ENCODE results near the gene TES. TPM values are rescaled to one million over a fixed set of nuclear protein-coding genes. Genes with fewer than 3 reads are reported as not detected.

The TES gene
- total and polyA plus RNA-seq, 2 of the 13 experiments (the other 11 are each of a cell fraction or from before 2014, with no cell fraction given), result 21.6 to 23.0 TPM

- no peak overlapping the region for H2AFZ ChIP-seq (ENCODE audit: low read length)
- POLR2A ChIA-PET, result no interaction called here
- no peak overlapping the region for H3K4me3 ChIP-seq (replicated peaks in 1 of 3; ENCODE audit: insufficient read depth in 1 of 3, low read depth in 2 of 3, low read length in 3 of 3)
- in situ Hi-C loops (cut with HindIII; ENCODE audit: extremely low pct_ligation_motif_present, low pct_unique_long_range_greater_than_20kb), result no loop called here
- WGBS (ENCODE audit: low lambda C conversion rate), result 85% methylated on average over 6 of the region's 6 CpGs
- H3K4me2 ChIP-seq (ENCODE audit: low read depth, low read length), result no peak overlapping the region; the same call in 1 of the 2 replicates
- H3K4me1 ChIP-seq (ENCODE audit: insufficient read depth, low read length), result peaks cover 30% of the 10 kb centered on the region
- no peaks in the 10 kb centered on the region for H3K36me3 ChIP-seq (replicated peaks in 1 of 2; ENCODE audit: control insufficient read depth in 1 of 2, insufficient read depth in 2 of 2, low read length in 2 of 2)
- intact Hi-C loops (cut with micrococcal nuclease; ENCODE audit: unreplicated experiment), result loop anchor here (2.0 kb wide), 1 partner anchor 29 kb away; no protein-coding TSS in a partner anchor
- no peaks in the 10 kb centered on the region for H3K9me3 ChIP-seq (ENCODE audit: low read length)
- DNase-seq (ENCODE audit: low spot score) (no peak), ATAC-seq (no peak), FAIRE-seq (no peak)
- H3K79me2 ChIP-seq (ENCODE audit: insufficient read depth, low read length), result peaks cover 19% of the 10 kb centered on the region
- H3K27ac ChIP-seq (ENCODE audit: extremely low read length, insufficient read depth, low read length), result no peak overlapping the region
- peaks cover 0 to 12% of the 10 kb centered on the region in 2 experiments; a peak in 2 of 5 replicates for H3K27me3 ChIP-seq (ENCODE audit: control insufficient read depth in 1 of 2, insufficient read depth in 2 of 2, low read length in 2 of 2)
- H4K20me1 ChIP-seq (ENCODE audit: insufficient read depth, low read length), result no peaks in the 10 kb centered on the region
- BruUV-seq (replicated peaks), result no TSS peak
- CTCF ChIA-PET (ENCODE audit: low intra/inter-chr PET ratio, low total read pairs), result no interaction called here
- no peak overlapping the region for H3K9ac ChIP-seq (ENCODE audit: insufficient read depth, low read depth, low read length)
- TF ChIP-seq ZNF224 (CRISPR knock-in tag; IDR thresholded peaks at IDR 0.05), result no peak
- TF ChIP-seq ZBTB40 (IDR thresholded peaks at IDR 0.05), result no peak
- TF ChIP-seq ZBTB40 (CRISPR knock-in tag; IDR thresholded peaks at IDR 0.05), result no peak
- TF ChIP-seq KLF16 (CRISPR knock-in tag; IDR thresholded peaks at IDR 0.05), result no peak
- TF ChIP-seq NFE2L1 (CRISPR knock-in tag; IDR thresholded peaks at IDR 0.05; ENCODE audit: borderline replicate concordance), result no peak
- no peak for TF ChIP-seq FLYWCH1 (CRISPR knock-in tag; IDR thresholded peaks at IDR 0.05)
- TF ChIP-seq ZKSCAN5 (CRISPR knock-in tag; IDR thresholded peaks at IDR 0.05), result no peak
- no peak for TF ChIP-seq ZNF550 (CRISPR knock-in tag; IDR thresholded peaks at IDR 0.05; ENCODE audit: borderline replicate concordance)
- TF ChIP-seq ATF1 (CRISPR knock-in tag; IDR thresholded peaks at IDR 0.05), result no peak
- no peak for TF ChIP-seq ARHGAP35 (CRISPR knock-in tag; IDR thresholded peaks at IDR 0.05; ENCODE audit: borderline replicate concordance)
- TF ChIP-seq NFKB2 (CRISPR knock-in tag; IDR thresholded peaks at IDR 0.05; ENCODE audit: borderline replicate concordance), result no peak
- TF ChIP-seq MLLT10 (CRISPR knock-in tag; IDR thresholded peaks at IDR 0.05), result no peak
- TF ChIP-seq SRSF1 (optimal IDR thresholded peaks at IDR 0.05; ENCODE audit: low read depth, low read length), result no peak
- TF ChIP-seq TCF7 (IDR thresholded peaks at IDR 0.05; ENCODE audit: low read depth), result no peak
- TF ChIP-seq ZSCAN9 (CRISPR knock-in tag; IDR thresholded peaks at IDR 0.05; ENCODE audit: borderline replicate concordance), result no peak
Measured at GRCh38 chr7:116209561-116210070, 723 bp upstream of the TES start.

Measured in HepG2 (cell line).